GM12878 (cell line): ENCODE results near the gene AGER. TPM values are rescaled to one million over a fixed set of nuclear protein-coding genes. Genes with fewer than 3 reads are reported as not detected.

Experiments used
- ASH2L ChIP-seq: fragments of 300-600, 200-600 bp; sonication (generic); IDR thresholded peaks from 2 replicates; pipeline ENCODE4 v1.6.1; 2017; ENCODE audit warnings: low read depth, mild to moderate bottlenecking, borderline replicate concordance
- CBX5 ChIP-seq: sonication (generic); IDR thresholded peaks from 2 replicates; pipeline ENCODE4 v1.6.1; 2016; ENCODE audit warnings: low read depth, moderate library complexity, mild to moderate bottlenecking, inconsistent platforms
- DPF2 ChIP-seq: fragments of 450-650 bp; IDR thresholded peaks from 2 replicates; pipeline ENCODE4 v1.6.1; 2017; ENCODE audit warnings: mild to moderate bottlenecking
- EGR1 ChIP-seq, 2 experiments: IDR thresholded peaks; 1 replicate in 1 of 2; 2 replicates in 1 of 2; pipeline ENCODE4 v1.6.1; 2011 to 2012; ENCODE audit warnings: low read depth in 2 of 2, low read length in 2 of 2, borderline replicate concordance in 1 of 2, mild to moderate bottlenecking in 1 of 2, moderate library complexity in 1 of 2
- EZH2 ChIP-seq: IDR thresholded peaks from 2 replicates; pipeline ENCODE4 v1.6.1; 2012; ENCODE audit warnings: low read depth, mild to moderate bottlenecking, control low read depth, inconsistent platforms, low read length, borderline replicate concordance; ENCODE audit not compliant: control insufficient read depth
- GATAD2B ChIP-seq: fragments of 450-650 bp; conservative IDR thresholded peaks from 2 replicates; pipeline ENCODE4 v1.6.1; 2017; ENCODE audit warnings: low read depth, mild to moderate bottlenecking, moderate library complexity
- JUNB ChIP-seq: IDR thresholded peaks from 2 replicates; pipeline ENCODE4 v1.6.1; 2016; ENCODE audit warnings: antibody characterized with exemption, mild to moderate bottlenecking
- MTA2 ChIP-seq: fragments of 450-650 bp; IDR thresholded peaks from 2 replicates; pipeline ENCODE4 v1.6.1; 2016; ENCODE audit warnings: low read depth, mild to moderate bottlenecking, moderate library complexity
- MYC ChIP-seq: IDR thresholded peaks from 2 replicates; pipeline ENCODE4 v1.6.1; 2011; ENCODE audit warnings: mild to moderate bottlenecking, low read length, moderate library complexity, inconsistent platforms; ENCODE audit not compliant: insufficient read depth, insufficient replicate concordance, insufficient read length, severe bottlenecking
- NFYA ChIP-seq: IDR thresholded peaks from 2 replicates; pipeline ENCODE4 v1.6.1; 2011; ENCODE audit warnings: low read depth, mild to moderate bottlenecking, low read length, improper control_type of control experiment, borderline replicate concordance
- NFYB ChIP-seq: IDR thresholded peaks from 2 replicates; pipeline ENCODE4 v1.6.1; 2011; ENCODE audit warnings: low read depth, mild to moderate bottlenecking, low read length, improper control_type of control experiment, moderate library complexity; ENCODE audit not compliant: insufficient read depth
- PAX8 ChIP-seq: fragments of 450-650 bp; IDR thresholded peaks from 2 replicates; pipeline ENCODE4 v1.6.1; 2017; ENCODE audit warnings: mild to moderate bottlenecking, moderate library complexity
- PBX3 ChIP-seq: IDR thresholded peaks from 2 replicates; pipeline ENCODE4 v1.6.1; 2011; ENCODE audit warnings: mild to moderate bottlenecking, low read depth, low read length, moderate library complexity; ENCODE audit not compliant: insufficient replicate concordance
- RUNX3 ChIP-seq: IDR thresholded peaks from 2 replicates; pipeline ENCODE4 v1.6.1; 2012; ENCODE audit warnings: low read length, inconsistent platforms
- SIN3A ChIP-seq: IDR thresholded peaks from 2 replicates; pipeline ENCODE4 v1.6.1; 2012; ENCODE audit warnings: low read depth, low read length, improper control_type of control experiment
- SMARCA5 ChIP-seq: fragments of 450-650 bp; IDR thresholded peaks from 2 replicates; pipeline ENCODE4 v1.6.1; 2017; ENCODE audit warnings: mild to moderate bottlenecking
- SPI1 ChIP-seq: IDR thresholded peaks from 2 replicates; pipeline ENCODE4 v1.6.1; 2011; ENCODE audit warnings: low read depth, mild to moderate bottlenecking, low read length, moderate library complexity, borderline replicate concordance; ENCODE audit not compliant: insufficient read depth
- TARDBP ChIP-seq: IDR thresholded peaks from 2 replicates; pipeline ENCODE4 v1.6.1; 2016; ENCODE audit warnings: borderline replicate concordance
- YBX1 ChIP-seq: fragments of 450-650 bp; IDR thresholded peaks from 2 replicates; pipeline ENCODE4 v1.6.1; 2016; ENCODE audit warnings: antibody characterized with exemption
- ZBTB4 ChIP-seq: fragments of 450-650 bp; formaldehyde crosslinking; IDR thresholded peaks from 2 replicates; pipeline ENCODE4 v1.4.0; 2022; ENCODE audit warnings: mild to moderate bottlenecking, moderate library complexity
- polyA plus RNA-seq, 11 experiments: library from polyadenylated mRNA; depleted of rRNA in 4 of 11; unstranded in 6 of 11; stranded (reverse) in 5 of 11; fragments of >200 nt; fragmentation: Nextera tagmentation in 4 of 11; fragmentation: Illumina TruSeq in 1 of 11; extraction: Ambion mirVana in 4 of 11; extraction: Trizol in 1 of 11; gene quantifications; 1 replicate in 1 of 11; 2 replicates in 10 of 11; pipeline versions ENCODE4 v1.2.1 to v1.2.3, GENCODE V29; 2011 to 2016; ENCODE audit warnings: inconsistent platforms in 2 of 11, missing spikeins in 2 of 11, low read depth in 1 of 11
- total RNA-seq, 4 experiments: library from RNA; depleted of rRNA in 3 of 4; stranded (reverse); fragments of >200 nt in 3 of 4; fragmentation: Illumina TruSeq in 1 of 4; extraction: Trizol in 1 of 4; gene quantifications; 2 replicates each; pipeline versions ENCODE4 v1.2.1 to v1.2.3, GENCODE V29; 2013 to 2021
- TF ChIP-seq, protein P1 (sequence below): IDR thresholded peaks from 2 replicates; pipeline ENCODE4 v1.6.1; 2011; ENCODE audit warnings: borderline replicate concordance, low read depth, mild to moderate bottlenecking, moderate library complexity, mixed read lengths, low read length; ENCODE audit not compliant: insufficient read depth; ENCODE audit errors: extremely low read length
- TF ChIP-seq, protein P2 (sequence below), 3 experiments: IDR thresholded peaks in 2 of 3; conservative IDR thresholded peaks in 1 of 3; 2 replicates each; pipeline ENCODE4 v1.5.1; 2011; ENCODE audit warnings: low read depth in 3 of 3, low read length in 3 of 3, mild to moderate bottlenecking in 3 of 3, control low read depth in 2 of 3, moderate library complexity in 2 of 3, inconsistent platforms in 1 of 3, mixed read lengths in 1 of 3; ENCODE audit not compliant: control insufficient read depth in 2 of 3, insufficient read depth in 1 of 3; ENCODE audit errors: extremely low read depth in 1 of 3

AGER gene
- total and polyA plus RNA-seq, 10 of the 15 experiments (the other 5 are each of a cell fraction or from before 2014, with no cell fraction given) = 1.1 to 18.2 (median 3.9) TPM

- TF ChIP-seq ZBTB4 (CRISPR knock-in tag) (no peak), JUNB (no peak), PBX3 (peak; percentile 40), CBX5 (no peak), MTA2 (peak; percentile 93), MYC (no peak), YBX1 (no peak), EGR1 (IDR thresholded peaks at IDR 0.05; ENCODE audit: borderline replicate concordance in 1 of 2, low read depth in 2 of 2, low read length in 2 of 2) (peak in 1 of 2 experiments; percentile 90; a peak in 2 of 3 replicates), SIN3A (peak; percentile 49; the same call in 1 of the 2 replicates), SPI1 (peak; percentile 93), SMARCA5 (no peak), GATAD2B (peak; percentile 83), TARDBP (no peak; the same call in 1 of the 2 replicates), EZH2 (no peak), DPF2 (peak; percentile 88), NFYA (no peak), RUNX3 (no peak), NFYB (no peak), PAX8 (no peak), ASH2L (no peak)
- TF ChIP-seq, protein P1, sequence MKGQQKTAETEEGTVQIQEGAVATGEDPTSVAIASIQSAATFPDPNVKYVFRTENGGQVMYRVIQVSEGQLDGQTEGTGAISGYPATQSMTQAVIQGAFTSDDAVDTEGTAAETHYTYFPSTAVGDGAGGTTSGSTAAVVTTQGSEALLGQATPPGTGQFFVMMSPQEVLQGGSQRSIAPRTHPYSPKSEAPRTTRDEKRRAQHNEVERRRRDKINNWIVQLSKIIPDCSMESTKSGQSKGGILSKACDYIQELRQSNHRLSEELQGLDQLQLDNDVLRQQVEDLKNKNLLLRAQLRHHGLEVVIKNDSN = no peak
- TF ChIP-seq, protein P2, sequence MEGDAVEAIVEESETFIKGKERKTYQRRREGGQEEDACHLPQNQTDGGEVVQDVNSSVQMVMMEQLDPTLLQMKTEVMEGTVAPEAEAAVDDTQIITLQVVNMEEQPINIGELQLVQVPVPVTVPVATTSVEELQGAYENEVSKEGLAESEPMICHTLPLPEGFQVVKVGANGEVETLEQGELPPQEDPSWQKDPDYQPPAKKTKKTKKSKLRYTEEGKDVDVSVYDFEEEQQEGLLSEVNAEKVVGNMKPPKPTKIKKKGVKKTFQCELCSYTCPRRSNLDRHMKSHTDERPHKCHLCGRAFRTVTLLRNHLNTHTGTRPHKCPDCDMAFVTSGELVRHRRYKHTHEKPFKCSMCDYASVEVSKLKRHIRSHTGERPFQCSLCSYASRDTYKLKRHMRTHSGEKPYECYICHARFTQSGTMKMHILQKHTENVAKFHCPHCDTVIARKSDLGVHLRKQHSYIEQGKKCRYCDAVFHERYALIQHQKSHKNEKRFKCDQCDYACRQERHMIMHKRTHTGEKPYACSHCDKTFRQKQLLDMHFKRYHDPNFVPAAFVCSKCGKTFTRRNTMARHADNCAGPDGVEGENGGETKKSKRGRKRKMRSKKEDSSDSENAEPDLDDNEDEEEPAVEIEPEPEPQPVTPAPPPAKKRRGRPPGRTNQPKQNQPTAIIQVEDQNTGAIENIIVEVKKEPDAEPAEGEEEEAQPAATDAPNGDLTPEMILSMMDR (IDR thresholded peaks at IDR 0.05 in 2 of 3, conservative IDR thresholded peaks at IDR 0.05 in 1 of 3; ENCODE audit: control insufficient read depth in 2 of 3, extremely low read depth in 1 of 3, insufficient read depth in 1 of 3, low read depth in 3 of 3, low read length in 3 of 3) = 0 out of 6 replicates have a peak, but pooled peaks of 1 of the 3 experiments have one; percentile 2
These were observed 6.2 kb upstream of the AGER start, which contains the start of gene PBX2 (continued) for GRCh38 chr6:32190054-32190851.
